Hypothalamus (tissue), 51 donors: ENCODE results near the gene PALLD.

Experiments used
- DNase-seq, 51 donors: peaks; one replicate each; lab custom pipeline; 2025; lab: John Stamatoyannopoulos, UW

The PALLD gene

GRCh38 chr4:168854350-168854921, 357.6 kb downstream of the PALLD start:
- DNase-seq: no peak

GRCh38 chr4:168856312-168856711, 359.5 kb downstream of the PALLD start:
- no peak for DNase-seq

- DNase-seq: no peak
Measured at GRCh38 chr4:168857009-168857408, 360.2 kb downstream of the PALLD start.

- DNase-seq: no peak
Measured at GRCh38 chr4:168857546-168858314, 360.9 kb downstream of the PALLD start.

- DNase-seq: no peak
Measured at GRCh38 chr4:168859100-168859499, 362.2 kb downstream of the PALLD start.

- DNase-seq: no peak
Measured at GRCh38 chr4:168859888-168860694, 363.2 kb downstream of the PALLD start.

GRCh38 chr4:168860827-168861226, 364.0 kb downstream of the PALLD start:
- DNase-seq: no peak

GRCh38 chr4:168863719-168864647, 367.1 kb downstream of the PALLD start:
- DNase-seq: no peak

GRCh38 chr4:168864821-168865541, 368.1 kb downstream of the PALLD start:
- no peak for DNase-seq

GRCh38 chr4:168865854-168866253, 369.0 kb downstream of the PALLD start:
- no peak for DNase-seq

- no peak for DNase-seq
Measured at GRCh38 chr4:168866635-168867034, 369.8 kb downstream of the PALLD start.

GRCh38 chr4:168867128-168867527, 370.3 kb downstream of the PALLD start:
- no peak for DNase-seq

GRCh38 chr4:168868044-168868781, 371.4 kb downstream of the PALLD start:
- DNase-seq: peak in 2 of 51 donors; percentile 10 to 20

GRCh38 chr4:168868802-168869201, 371.9 kb downstream of the PALLD start:
- DNase-seq: no peak

- no peak for DNase-seq
Measured at GRCh38 chr4:168870004-168870403, 373.2 kb downstream of the PALLD start.

GRCh38 chr4:168871632-168872031, 374.8 kb downstream of the PALLD start:
- no peak for DNase-seq

GRCh38 chr4:168874083-168874482, 377.2 kb downstream of the PALLD start:
- DNase-seq: no peak

- DNase-seq: no peak
Measured at GRCh38 chr4:168876106-168876505, 379.3 kb downstream of the PALLD start.
